Vagina (tissue), 2 donors: ENCODE data around the gene RBMX.
"Not testable (repeated sequence)": the region's sequence is repeated elsewhere in the genome, so short reads cannot be mapped to it uniquely, and the experiment has no call there.

ENCODE experiments used
- POLR2A ChIP-seq, 2 donors: fragments of 450-650 bp; IDR thresholded peaks; one replicate each; pipeline ENCODE4 v1.6.1; 2017; ENCODE audit warnings: antibody characterized with exemption in 2 of 2, mild to moderate bottlenecking in 2 of 2, moderate library complexity in 2 of 2
- POLR2AphosphoS5 ChIP-seq, 2 donors: sonication (generic); formaldehyde crosslinking; IDR thresholded peaks; one replicate each; pipeline ENCODE4 v1.9.0; 2017; ENCODE audit warnings: antibody characterized with exemption in 2 of 2, mild to moderate bottlenecking in 2 of 2, low read depth in 1 of 2; ENCODE audit not compliant: insufficient read depth in 1 of 2
- TF ChIP-seq, protein P1 (sequence below), 3 experiments: fragments of 450-650 bp in 2 of 3; fragments of 200-600 bp in 1 of 3; sonication (generic) in 1 of 3; IDR thresholded peaks; one replicate each; pipeline ENCODE4 v1.5.1; 2017 to 2019; ENCODE audit warnings: antibody characterized with exemption in 3 of 3, mild to moderate bottlenecking in 2 of 3, moderate library complexity in 2 of 3

DNA sequence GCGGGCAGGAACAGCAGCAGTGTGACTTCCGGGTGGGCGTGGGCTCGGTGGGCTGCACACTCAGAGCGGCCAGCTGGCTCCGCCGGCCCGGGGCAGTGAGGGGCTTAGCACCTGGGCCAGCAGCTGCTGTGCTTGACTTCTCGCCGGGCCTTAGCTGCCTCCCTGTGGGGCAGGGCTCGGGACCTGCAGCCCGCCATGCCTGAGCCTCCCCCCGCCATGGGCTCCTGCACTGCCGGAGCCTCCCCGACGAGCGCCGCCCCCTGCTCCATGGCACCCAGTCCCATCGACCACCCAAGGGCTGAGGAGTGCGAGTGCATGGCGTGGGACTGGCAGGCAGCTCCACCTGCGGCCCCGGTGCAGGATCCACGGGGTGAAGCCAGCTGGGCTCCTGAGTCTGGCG lies 40.9 kb upstream of the RBMX start:
- TF ChIP-seq POLR2A (IDR thresholded peaks at IDR 0.05); POLR2AphosphoS5 (IDR thresholded peaks at IDR 0.05; ENCODE audit: insufficient read depth in 1 of 2, low read depth in 1 of 2): not testable (repeated sequence)
- TF ChIP-seq, protein P1, sequence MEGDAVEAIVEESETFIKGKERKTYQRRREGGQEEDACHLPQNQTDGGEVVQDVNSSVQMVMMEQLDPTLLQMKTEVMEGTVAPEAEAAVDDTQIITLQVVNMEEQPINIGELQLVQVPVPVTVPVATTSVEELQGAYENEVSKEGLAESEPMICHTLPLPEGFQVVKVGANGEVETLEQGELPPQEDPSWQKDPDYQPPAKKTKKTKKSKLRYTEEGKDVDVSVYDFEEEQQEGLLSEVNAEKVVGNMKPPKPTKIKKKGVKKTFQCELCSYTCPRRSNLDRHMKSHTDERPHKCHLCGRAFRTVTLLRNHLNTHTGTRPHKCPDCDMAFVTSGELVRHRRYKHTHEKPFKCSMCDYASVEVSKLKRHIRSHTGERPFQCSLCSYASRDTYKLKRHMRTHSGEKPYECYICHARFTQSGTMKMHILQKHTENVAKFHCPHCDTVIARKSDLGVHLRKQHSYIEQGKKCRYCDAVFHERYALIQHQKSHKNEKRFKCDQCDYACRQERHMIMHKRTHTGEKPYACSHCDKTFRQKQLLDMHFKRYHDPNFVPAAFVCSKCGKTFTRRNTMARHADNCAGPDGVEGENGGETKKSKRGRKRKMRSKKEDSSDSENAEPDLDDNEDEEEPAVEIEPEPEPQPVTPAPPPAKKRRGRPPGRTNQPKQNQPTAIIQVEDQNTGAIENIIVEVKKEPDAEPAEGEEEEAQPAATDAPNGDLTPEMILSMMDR (IDR thresholded peaks at IDR 0.05): not testable (repeated sequence)
